ENCODE results near the gene A2M.

The A2M gene

GRCh38 chr12:9098115-9098452 lies 17.6 kb downstream of the A2M start:
- DNase-seq = no peak

DNA sequence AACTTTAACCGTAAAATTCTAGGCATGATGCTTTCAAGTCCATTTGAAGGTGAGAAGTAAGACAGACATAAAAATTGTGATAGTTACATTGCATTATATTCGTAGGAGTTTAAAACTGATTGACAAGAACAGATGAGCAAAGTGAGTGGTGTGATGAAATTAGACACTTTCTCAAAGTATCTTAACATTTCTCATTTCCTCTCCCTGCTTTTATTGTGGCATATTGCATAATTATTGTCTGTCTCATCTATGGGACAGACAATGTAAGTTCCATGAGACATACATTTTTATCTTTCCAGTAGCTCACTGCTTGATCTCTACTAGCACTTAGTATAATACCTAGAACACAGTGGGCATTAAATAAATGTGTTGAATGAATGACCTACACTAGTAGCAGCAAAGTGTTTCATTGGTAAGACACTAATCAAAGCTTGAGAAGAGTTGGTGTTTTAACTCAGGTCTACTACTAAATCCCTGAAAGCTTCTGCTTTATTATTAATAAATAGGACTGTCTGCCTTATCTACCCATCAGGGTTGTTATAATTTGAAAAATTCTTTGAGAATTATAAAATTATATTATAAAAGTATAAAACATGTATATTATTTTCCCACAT lies 19.0 kb downstream of the A2M start:
- no peak for DNase-seq

DNA sequence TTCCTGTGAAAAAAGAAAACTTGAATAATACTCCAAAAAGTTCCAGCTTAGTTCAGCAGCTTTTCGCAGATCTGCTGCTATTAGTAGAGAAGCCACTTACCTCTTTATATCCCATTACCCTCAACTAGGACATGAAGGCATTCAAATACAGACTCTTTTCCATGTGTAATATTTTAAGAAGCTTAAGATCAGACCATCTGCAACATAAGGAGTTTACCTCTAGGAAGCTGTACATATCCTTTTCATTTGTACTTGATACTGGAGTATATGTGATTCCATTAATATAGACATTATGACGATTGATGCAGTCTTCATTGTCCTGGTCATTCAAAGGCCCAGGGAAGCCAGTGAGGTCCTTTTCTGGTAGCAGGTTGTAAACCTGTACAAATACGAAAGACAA lies 20.4 kb downstream of the A2M start:
- DNase-seq = no peak

- DNase-seq = no peak
Measured at GRCh38 chr12:9094512-9095206, 21.1 kb downstream of the A2M start.

- no peak for DNase-seq
Measured at GRCh38 chr12:9091891-9092598, 23.7 kb downstream of the A2M start.

GRCh38 chr12:9090220-9090619 lies 25.5 kb downstream of the A2M start:
- DNase-seq = no peak

DNA sequence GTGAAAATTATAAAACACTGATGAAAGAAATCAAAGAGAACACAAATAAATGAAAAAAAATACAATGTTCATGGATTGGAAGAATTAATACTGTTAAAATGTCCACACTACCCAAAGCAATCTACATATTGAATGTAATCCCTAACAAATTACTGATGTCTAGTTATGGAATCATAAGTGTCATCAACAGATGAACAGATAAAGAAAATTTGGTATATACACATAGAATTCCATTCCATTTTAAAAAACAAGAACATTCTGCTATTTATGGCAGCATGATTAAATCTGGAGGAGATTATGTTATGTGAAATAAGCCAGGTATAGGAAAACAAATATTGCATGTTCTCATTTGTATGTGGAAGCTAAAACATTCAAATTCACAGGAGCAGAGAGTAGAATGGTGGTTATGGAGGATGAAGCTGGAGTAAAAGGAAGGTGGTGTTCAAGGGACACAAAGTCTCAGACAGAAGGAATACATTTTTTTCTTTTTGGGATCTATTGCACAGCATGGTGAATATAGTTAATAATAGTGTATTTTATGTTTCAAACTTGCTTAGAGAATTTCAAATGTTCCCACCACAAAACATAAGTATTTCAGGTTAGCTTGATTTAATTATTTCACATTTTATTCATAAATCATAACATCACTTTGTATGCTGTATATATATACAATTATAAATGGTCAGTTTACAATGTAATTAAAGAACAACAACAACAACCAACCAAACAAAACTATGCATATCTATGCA lies 28.5 kb downstream of the A2M start:
- DNase-seq = no peak

DNA sequence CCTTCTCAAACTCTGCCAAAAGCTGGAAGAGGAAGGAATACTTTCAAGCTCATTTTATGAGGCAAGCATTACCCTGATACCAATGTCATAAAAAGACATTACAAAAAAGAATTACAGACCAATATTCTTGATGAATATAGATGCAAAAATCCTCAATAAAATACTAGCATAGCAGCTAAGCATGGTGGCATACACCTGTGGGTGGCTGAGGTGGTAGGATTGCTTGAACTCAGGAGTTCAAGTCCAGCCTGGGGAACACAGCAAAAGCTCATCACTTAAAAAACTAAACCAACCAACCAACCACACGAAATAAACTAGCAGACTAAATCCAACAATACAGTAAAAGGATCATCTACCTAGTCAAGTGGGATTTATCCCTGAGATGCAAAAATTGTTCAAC lies 29.6 kb downstream of the A2M start:
- DNase-seq = no peak

GRCh38 chr12:9084417-9084816 lies 31.3 kb downstream of the A2M start:
- no peak for DNase-seq

- DNase-seq = no peak
Measured at GRCh38 chr12:9083793-9084192, 31.9 kb downstream of the A2M start.

GRCh38 chr12:9081667-9082427 lies 33.9 kb downstream of the A2M start:
- DNase-seq = no peak

DNA sequence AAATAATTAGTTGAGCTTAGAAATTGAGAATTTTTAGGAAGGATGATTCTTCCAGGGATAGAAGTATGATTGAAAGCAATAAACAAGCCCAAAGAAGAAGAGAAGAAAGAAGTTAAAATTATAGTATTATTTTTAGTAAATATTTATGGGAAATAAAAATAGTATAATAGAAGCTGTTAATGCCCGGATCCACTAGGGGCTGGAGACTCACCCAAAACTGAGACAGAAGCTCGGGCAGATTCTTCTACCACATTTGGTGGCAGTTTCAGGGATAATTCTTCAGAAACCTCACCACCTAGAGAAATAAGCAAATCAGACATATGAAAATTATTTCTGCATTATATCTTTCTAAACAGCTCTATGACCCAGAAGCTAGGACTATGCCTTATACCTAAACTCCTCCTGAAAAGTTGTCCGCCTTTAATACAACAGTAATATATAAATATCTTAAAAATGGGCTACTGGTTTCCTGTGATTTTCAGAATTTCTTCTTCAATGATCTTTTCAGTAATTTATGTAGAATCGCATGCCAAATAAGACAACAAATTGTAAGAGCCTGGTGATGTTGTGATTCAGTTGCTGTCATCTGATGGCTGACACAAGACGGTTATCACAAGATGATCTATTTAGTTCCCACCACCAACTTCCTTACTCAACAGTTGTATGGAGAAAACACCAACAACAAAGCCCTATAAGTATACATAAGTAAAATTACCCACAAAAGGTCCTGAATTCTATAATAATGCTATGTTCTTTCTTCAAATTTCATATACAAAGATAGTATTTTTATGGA lies 35.6 kb downstream of the A2M start:
- no peak for DNase-seq

- DNase-seq = no peak
Measured at GRCh38 chr12:9079082-9079481, 36.6 kb downstream of the A2M start.

- DNase-seq = no peak
Measured at GRCh38 chr12:9077152-9078031, 38.3 kb downstream of the A2M start.

DNA sequence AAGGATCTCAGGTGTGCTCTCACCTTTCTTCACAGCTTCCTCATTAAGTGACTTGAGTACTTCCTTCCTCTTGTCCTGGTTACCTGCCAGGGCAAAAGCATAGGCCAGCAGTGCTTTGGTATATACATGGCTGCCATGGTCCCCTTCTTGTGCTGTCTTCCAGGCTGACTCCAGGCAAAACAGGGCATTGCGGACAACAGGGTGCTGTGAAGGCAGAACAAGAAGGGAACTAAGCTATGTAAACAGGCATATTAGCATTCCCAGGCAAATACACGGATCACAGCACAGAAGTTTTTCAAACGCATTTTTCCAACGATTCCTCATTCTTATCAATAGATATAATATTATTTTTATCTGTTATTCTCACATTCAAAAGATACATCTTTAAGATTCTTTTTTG lies 39.0 kb downstream of the A2M start:
- no peak for DNase-seq

DNA sequence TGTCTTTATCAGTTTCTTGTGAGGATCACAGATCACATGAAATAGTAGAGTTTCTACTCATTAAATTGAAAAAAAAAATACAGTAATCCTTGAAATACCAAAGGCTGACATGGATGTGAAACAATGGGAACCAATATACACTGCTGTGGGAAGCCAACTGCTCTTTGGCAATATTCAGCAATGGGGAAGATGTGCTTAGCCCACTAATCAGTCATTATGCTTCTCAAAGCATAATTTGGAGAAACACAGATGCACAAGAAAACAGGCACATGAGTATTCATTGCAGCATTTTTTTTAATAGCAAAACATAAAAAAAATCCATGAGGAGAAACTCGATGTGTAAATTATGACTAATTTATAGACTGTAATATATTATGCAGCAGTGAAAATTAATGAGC lies 40.6 kb downstream of the A2M start:
- DNase-seq = no peak

GRCh38 chr12:9074484-9075137 lies 41.1 kb downstream of the A2M start:
- no peak for DNase-seq

GRCh38 chr12:9073076-9073475 lies 42.6 kb downstream of the A2M start:
- DNase-seq = no peak

- DNase-seq = no peak
Measured at GRCh38 chr12:9072481-9073038, 43.2 kb downstream of the A2M start.

DNA sequence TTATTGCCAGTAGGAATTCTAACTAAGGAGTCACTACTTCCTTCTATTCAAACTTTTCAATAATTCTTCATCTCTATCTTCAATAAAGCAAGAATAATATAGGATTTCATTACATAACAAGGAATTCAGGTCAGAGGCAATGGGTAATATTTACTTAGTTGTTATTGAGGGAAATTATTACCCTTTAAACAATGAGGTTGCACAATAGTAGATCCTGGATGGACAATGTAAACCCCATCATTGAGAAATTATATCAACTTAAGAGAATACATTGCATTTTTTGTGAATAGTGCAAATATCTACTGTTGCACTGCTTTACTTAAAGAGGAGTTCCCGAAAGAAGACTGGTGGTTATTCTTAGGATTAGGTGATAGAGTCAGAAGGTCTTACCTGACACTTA lies 43.8 kb downstream of the A2M start:
- no peak for DNase-seq
